ENCODE measurements around the gene DDO. TPM values are rescaled to one million over a fixed set of nuclear protein-coding genes. Genes with fewer than 3 reads are reported as not detected.

DDO gene
- total and polyA plus RNA-seq, 2 of the 4 experiments (the other 2 are of a cell fraction) = 0.15 to 0.18 TPM

DNA sequence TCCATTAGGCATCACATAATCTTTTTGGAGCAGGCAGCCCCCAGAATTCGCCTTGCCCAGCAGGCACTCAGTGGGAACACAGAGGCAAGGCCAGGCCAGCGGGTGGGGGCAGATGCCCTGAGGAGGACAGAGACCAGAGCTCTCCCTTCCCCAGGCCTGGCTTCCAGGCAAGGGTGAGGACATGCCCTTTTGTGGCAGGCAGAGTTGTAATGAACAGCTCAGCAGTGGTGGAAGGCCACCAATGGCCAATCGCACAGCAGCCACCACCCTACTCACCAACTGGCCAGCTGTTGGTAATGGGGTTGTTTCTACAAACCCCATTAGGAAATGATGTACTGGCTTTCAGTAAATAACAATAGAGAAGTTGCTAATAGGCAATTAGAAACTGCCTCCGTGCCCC lies 15.4 kb upstream of the DDO start:
- Histone ChIP-seq H2BK5ac (ENCODE audit: low read depth, low read length, poor library complexity, severe bottlenecking) (no peak overlapping the region), H4K91ac (ENCODE audit: insufficient read depth, low read depth, low read length) (no peak overlapping the region), H4K5ac (ENCODE audit: low read depth, low read length) (no peak overlapping the region), H2BK120ac (ENCODE audit: low read depth, low read length) (no peak overlapping the region), H3K9me3 (ENCODE audit: control insufficient read depth, insufficient read depth, low read length) (no peaks in the 10 kb centered on the region), H2AFZ (replicated peaks; ENCODE audit: low read length, poor library complexity) (no peak overlapping the region), H3K36me3 (ENCODE audit: control insufficient read depth, insufficient read depth, low read length) (no peaks in the 10 kb centered on the region), H3K79me1 (ENCODE audit: low read depth in 1 of 2, low read length in 2 of 2) (no peaks in the 10 kb centered on the region), H3K18ac (ENCODE audit: low read depth, low read length) (no peak overlapping the region), H3K14ac (replicated peaks; ENCODE audit: low read depth, low read length) (no peak overlapping the region), H3K23ac (ENCODE audit: low read depth, low read length) (no peak overlapping the region), H3K4ac (ENCODE audit: low read depth, low read length) (no peak overlapping the region), H3K4me1 (ENCODE audit: control insufficient read depth, insufficient read depth, low read length) (no peaks in the 10 kb centered on the region), H3K4me2 (ENCODE audit: low read depth, low read length) (no peak overlapping the region), H3K4me3 (ENCODE audit: insufficient read depth, low read depth, low read length) (no peak overlapping the region), H4K20me1 (ENCODE audit: insufficient read depth, low read length) (no peaks in the 10 kb centered on the region), H3K9me1 (ENCODE audit: insufficient read depth, low read length) (no peaks in the 10 kb centered on the region), H2AK9ac (replicated peaks; ENCODE audit: low read depth, low read length, poor library complexity) (no peak overlapping the region), H2AK5ac (ENCODE audit: low read depth, low read length) (no peak overlapping the region), H2BK20ac (ENCODE audit: low read depth, low read length) (no peak overlapping the region), H2BK15ac (ENCODE audit: low read depth, low read length) (no peak overlapping the region), H3K9ac (ENCODE audit: low read depth, low read length) (no peak overlapping the region), H3K27me3 (ENCODE audit: control insufficient read depth, insufficient read depth, low read length) (peaks cover 22% of the 10 kb centered on the region), H3K27ac (ENCODE audit: insufficient read depth, low read length) (no peak overlapping the region), H4K8ac (ENCODE audit: low read depth in 2 of 2, low read length in 2 of 2) (no peak overlapping the region), H3K56ac (ENCODE audit: extremely low read depth, insufficient read depth, low read length) (no peak overlapping the region)
- dilution Hi-C loops (cut with HindIII; ENCODE audit: low sequenced_read_pairs, unreplicated experiment) = no loop called here
- BruUV-seq (replicated peaks) = no TSS peak
- ChIA-PET CTCF (no interaction called here), POLR2A (ENCODE audit: unreplicated experiment) (no interaction called here)
- TF ChIP-seq RAD21 (IDR thresholded peaks at IDR 0.05; ENCODE audit: low read length) (no peak), MAZ (IDR thresholded peaks at IDR 0.05; ENCODE audit: borderline replicate concordance, low read depth, low read length) (no peak), FOS (IDR thresholded peaks at IDR 0.05; ENCODE audit: low read depth, low read length) (no peak), POLR2A (IDR thresholded peaks at IDR 0.05; ENCODE audit: low read depth, low read length) (no peak), CHD1 (IDR thresholded peaks at IDR 0.05; ENCODE audit: low read depth, low read length) (no peak), MXI1 (IDR thresholded peaks at IDR 0.05; ENCODE audit: borderline replicate concordance, low read depth, low read length) (no peak), RCOR1 (IDR thresholded peaks at IDR 0.05; ENCODE audit: insufficient replicate concordance, low read length) (no peak), MAFK (IDR thresholded peaks at IDR 0.05; ENCODE audit: low read depth, low read length) (no peak), SMC3 (IDR thresholded peaks at IDR 0.05; ENCODE audit: low read depth, low read length) (no peak), CEBPB (IDR thresholded peaks at IDR 0.05; ENCODE audit: low read depth, low read length) (no peak), NFE2L2 (IDR thresholded peaks at IDR 0.05; ENCODE audit: low read depth, low read length) (no peak), RFX5 (IDR thresholded peaks at IDR 0.05; ENCODE audit: low read depth, low read length) (no peak), BHLHE40 (IDR thresholded peaks at IDR 0.05; ENCODE audit: low read depth, low read length) (no peak)
- TF ChIP-seq, protein P1, sequence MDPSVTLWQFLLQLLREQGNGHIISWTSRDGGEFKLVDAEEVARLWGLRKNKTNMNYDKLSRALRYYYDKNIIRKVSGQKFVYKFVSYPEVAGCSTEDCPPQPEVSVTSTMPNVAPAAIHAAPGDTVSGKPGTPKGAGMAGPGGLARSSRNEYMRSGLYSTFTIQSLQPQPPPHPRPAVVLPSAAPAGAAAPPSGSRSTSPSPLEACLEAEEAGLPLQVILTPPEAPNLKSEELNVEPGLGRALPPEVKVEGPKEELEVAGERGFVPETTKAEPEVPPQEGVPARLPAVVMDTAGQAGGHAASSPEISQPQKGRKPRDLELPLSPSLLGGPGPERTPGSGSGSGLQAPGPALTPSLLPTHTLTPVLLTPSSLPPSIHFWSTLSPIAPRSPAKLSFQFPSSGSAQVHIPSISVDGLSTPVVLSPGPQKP (IDR thresholded peaks at IDR 0.05; ENCODE audit: borderline replicate concordance, low read depth, low read length) = no peak
- TF ChIP-seq, protein P2, sequence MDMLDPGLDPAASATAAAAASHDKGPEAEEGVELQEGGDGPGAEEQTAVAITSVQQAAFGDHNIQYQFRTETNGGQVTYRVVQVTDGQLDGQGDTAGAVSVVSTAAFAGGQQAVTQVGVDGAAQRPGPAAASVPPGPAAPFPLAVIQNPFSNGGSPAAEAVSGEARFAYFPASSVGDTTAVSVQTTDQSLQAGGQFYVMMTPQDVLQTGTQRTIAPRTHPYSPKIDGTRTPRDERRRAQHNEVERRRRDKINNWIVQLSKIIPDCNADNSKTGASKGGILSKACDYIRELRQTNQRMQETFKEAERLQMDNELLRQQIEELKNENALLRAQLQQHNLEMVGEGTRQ (IDR thresholded peaks at IDR 0.05; ENCODE audit: low read depth, low read length) = no peak
- TF ChIP-seq, protein P3, sequence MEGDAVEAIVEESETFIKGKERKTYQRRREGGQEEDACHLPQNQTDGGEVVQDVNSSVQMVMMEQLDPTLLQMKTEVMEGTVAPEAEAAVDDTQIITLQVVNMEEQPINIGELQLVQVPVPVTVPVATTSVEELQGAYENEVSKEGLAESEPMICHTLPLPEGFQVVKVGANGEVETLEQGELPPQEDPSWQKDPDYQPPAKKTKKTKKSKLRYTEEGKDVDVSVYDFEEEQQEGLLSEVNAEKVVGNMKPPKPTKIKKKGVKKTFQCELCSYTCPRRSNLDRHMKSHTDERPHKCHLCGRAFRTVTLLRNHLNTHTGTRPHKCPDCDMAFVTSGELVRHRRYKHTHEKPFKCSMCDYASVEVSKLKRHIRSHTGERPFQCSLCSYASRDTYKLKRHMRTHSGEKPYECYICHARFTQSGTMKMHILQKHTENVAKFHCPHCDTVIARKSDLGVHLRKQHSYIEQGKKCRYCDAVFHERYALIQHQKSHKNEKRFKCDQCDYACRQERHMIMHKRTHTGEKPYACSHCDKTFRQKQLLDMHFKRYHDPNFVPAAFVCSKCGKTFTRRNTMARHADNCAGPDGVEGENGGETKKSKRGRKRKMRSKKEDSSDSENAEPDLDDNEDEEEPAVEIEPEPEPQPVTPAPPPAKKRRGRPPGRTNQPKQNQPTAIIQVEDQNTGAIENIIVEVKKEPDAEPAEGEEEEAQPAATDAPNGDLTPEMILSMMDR (conservative IDR thresholded peaks at IDR 0.05; ENCODE audit: low read depth, low read length) = no peak
- no peak for ATAC-seq (ENCODE audit: low read depth)
- in situ Hi-C loops (cut with MboI; ENCODE audit: low sequenced_read_pairs) = no loop called here
- intact Hi-C loops (cut with micrococcal nuclease) = no loop called here
- DNase-seq = no peak
- 33% methylated on average over 1 of the region's 4 CpGs; no CpG with 5 or more reads in 1 of the 2 experiments for WGBS, 2 experiments (ENCODE audit: extremely low coverage in 2 of 2, insufficient read length in 1 of 2)
